Erythroblast (primary cell): ENCODE results near the gene RLF.

Experiments
- GATA1 ChIP-seq: IDR thresholded peaks from 2 replicates; pipeline ENCODE4 v1.6.1; 2011; ENCODE audit warnings: low read depth, mild to moderate bottlenecking, control low read depth, low read length, moderate library complexity
- POLR2A ChIP-seq: IDR thresholded peaks from 2 replicates; pipeline ENCODE4 v1.6.1; 2011; ENCODE audit warnings: mild to moderate bottlenecking, low read length

DNA sequence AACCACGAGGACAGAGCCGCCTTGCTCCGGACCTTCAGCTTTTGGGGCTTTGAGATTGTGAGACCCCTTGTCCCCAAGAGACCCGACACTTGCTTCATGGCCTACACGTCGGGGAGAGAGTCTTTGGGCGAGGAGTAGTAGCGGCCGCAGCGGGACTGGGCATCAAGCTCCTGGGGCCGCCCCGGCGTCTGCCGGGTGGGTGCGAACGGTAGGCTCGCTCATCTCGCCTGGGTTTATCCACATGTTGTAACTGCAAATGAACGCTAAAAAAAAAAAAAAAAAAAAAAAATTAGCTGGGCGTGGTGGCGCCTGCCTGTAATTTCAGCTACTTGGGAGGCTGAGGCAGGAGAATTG is 27.9 kb upstream of the RLF start:
- TF ChIP-seq POLR2A (no peak), GATA1 (no peak)
